ENCODE measurements around the gene SMIM13.
"Not testable (repeated sequence)": the region's sequence is repeated elsewhere in the genome, so short reads cannot be mapped to it uniquely, and the experiment has no call there.

Gene SMIM13

GRCh38 chr6:11085758-11086435, 7.7 kb upstream of the SMIM13 start:
- DNase-seq: no peak

GRCh38 chr6:11087141-11087812, 6.4 kb upstream of the SMIM13 start:
- DNase-seq: not testable (repeated sequence)

DNA sequence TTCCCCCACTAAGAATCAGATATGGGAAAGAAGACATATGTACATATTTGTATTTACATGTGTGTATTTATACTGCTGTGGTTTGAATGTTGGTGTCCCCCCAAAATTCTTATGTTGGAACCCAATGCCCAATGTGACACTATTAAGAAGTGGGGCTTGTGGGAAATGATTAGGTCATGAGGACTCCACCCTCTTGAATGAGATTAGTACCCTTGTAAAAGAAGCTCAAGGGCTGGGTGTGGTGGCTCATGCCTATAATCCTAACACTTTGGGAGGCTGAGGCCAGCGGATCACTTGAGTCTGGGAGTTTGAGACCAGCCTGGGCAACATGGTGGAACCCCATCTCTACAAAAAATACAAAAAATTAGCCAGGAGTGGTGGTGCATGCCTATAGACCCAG, 3.9 kb upstream of the SMIM13 start:
- no peak for DNase-seq

GRCh38 chr6:11091141-11091540, 2.5 kb upstream of the SMIM13 start:
- not testable (repeated sequence) for DNase-seq

- DNase-seq: no peak
Observed at GRCh38 chr6:11092668-11093375, 812 bp upstream of the SMIM13 start.

GRCh38 chr6:11093376-11093625, 333 bp upstream of the SMIM13 start:
- DNase-seq: no peak

DNA sequence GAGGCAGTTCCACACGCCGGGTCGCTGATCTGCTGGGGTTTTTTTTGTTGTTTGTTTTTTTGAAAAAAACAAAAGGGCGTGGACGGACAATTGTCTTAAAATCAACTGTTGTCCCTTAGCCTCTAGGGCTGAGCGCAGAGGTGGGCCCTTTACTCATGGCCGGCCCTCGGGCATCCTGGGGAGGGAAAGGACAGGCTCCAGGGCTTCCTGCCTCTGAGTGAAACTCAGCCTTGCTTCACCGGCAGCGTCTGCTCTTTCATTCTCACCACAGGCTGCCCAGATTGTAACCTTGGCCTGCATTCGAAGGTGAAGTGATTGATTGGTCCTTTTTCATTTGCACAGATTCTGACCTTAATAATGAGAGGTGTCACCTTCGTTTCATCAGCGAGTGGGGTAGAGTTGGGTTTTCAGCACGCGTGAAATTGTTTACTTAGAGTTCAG, 797 bp downstream of the SMIM13 start:
- no peak for DNase-seq

GRCh38 chr6:11094941-11095340, 1.3 kb downstream of the SMIM13 start:
- no peak for DNase-seq

DNA sequence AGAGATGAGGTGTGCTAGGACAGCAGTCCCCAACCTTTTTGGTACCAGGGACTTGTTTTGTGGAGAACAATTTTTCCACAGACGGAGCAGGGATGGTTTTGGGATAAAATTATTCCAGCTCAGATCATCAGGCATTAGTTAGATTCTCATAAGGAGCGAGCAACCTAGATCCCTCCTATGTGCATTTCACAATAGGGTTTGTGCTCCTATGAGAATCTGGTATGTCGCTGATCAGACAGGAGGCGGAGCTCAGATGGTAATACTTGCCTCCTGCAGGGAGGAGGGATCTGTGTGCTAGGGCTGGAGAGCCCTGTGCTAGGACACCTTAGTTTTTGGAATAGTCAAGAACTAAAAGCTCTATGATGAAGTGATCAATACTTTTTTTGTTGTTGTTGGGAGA, 2.5 kb downstream of the SMIM13 start:
- DNase-seq: no peak

DNA sequence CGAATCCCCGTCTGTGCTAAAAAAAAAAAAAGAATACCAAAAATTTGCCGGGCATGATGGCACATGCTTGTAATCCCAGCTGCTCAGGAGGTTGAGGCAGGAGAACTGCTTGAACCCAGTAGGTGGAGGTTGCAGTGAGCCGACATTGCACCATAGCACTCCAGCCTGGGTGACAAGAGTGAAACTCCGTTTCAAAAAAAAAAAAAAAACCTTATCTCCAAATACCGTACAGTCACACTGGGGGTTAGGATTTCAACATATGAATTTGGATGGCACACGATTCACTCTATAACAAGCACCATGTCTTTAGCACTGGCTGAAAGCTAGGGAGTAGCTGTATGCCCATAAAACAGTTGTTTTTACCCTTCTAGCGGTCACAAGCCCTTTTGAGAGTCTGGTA, 3.8 kb downstream of the SMIM13 start:
- no peak for DNase-seq

DNA sequence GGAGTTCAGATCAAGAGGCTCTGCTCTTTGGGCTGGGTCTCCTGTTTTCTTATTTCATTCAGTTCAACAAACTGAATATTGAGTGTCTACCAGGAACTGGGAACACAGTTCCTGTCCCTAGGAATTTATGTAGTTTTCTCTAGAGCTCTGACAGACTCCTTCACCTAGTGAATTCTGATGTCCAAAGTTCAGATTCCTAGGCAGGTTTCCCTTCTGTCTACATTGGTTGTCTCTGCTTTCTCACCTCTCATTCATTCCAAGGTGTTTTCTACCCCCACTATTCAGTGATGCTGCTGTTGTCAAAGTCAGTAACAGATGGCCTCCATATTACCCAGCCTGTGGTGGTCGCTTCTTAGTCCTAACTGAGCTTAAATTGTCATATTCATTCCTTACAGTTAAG, 4.4 kb downstream of the SMIM13 start:
- no peak for DNase-seq

GRCh38 chr6:11101417-11101816, 7.8 kb downstream of the SMIM13 start:
- DNase-seq: no peak

- DNase-seq: no peak
Observed at GRCh38 chr6:11103065-11103464, 9.4 kb downstream of the SMIM13 start.

DNA sequence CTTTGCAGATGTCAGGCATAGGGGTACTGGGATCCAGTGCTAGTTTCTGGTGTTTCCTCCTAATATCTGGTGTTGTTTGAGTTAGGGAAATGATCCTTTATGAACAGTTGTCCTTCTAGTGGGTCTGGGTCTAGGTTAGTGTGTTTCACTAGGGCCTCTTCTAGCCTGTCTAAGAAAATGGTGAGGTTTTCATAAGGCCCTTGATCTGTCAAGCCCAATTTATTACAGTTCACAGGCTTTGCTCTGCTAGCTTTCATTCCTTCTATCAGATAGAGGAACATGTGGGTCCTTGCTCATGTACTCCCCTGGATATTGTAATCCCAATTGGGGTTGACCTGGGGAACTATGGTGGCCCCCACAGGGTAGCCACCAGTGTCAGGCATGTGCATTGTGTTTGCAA, 15.1 kb downstream of the SMIM13 start:
- no peak for DNase-seq

GRCh38 chr6:11110921-11111768, 17.5 kb downstream of the SMIM13 start, which contains the start of gene ERVFRD-1:
Gene ERVFRD-1, minus strand, starts transcription at chr6:11111725. Its CDS starts 6,415 bp downstream, at chr6:11105310.
- DNase-seq: no peak

DNA sequence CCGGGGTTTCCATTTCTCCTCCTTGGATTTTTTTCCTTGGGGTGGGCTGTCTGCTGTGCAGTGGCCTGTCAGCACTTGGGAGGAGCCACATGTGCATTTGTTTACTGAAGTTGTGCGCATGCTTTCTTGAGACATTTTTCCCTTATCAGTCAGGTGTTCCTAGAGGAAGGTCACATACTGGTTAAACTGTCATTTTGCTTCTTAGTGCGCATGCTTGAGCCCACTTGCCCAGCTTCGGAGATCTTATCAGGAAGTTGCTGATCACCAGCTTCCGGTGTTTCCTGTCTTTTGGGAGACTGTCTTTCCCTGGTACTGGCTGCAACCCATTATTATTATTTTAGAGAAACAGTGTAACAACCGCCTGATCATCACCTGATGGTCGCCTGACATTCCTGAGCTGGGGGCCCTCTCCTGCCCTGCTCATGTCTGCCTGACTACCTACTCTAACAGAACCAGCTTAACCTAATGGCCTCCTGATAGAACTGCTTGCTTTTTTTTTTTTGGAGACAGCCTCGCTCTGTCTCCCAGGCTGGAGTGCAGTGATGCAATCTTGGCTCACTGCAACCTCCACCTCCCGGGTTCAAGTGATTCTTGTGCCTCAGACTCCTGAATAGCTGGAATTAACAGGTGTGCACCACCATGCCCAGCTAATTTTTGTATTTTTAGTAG, 18.3 kb downstream of the SMIM13 start:
- no peak for DNase-seq

GRCh38 chr6:11113038-11113437, 19.4 kb downstream of the SMIM13 start:
- no peak for DNase-seq

DNA sequence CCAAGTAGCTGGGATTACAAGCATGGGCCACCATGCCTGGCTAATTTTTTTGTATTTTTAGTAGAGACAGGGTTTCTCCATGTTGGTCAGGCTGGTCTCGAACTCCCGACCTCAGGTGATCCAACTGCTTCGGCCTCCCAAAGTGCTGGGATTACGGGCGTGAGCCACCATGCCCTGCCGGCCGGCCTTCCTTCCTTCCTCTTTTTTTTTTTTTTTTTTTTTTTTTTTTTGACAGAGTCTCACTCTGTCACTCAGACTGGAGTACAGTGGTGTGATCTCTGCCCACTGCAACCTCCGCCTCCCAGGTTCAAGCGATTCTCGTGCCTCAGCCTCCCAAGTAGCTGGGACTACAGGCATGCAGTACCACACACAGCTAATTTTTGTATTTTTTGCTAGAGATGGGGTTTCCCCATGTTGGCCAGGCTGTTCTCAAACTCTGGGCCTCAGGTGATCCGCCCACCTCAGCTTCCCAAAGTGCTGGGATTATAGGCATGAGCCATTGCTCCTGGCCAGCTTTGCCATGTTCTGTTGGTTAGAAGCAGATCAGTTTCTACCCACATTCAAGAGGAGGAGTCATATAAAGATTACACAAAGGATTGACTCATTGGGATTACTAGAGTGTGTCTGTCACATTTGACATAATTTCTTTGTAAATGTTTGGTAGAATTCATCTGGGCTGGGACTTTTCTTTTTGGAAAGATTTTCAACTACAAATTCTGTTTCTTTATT, 22.3 kb downstream of the SMIM13 start:
- DNase-seq: not testable (repeated sequence)

DNA sequence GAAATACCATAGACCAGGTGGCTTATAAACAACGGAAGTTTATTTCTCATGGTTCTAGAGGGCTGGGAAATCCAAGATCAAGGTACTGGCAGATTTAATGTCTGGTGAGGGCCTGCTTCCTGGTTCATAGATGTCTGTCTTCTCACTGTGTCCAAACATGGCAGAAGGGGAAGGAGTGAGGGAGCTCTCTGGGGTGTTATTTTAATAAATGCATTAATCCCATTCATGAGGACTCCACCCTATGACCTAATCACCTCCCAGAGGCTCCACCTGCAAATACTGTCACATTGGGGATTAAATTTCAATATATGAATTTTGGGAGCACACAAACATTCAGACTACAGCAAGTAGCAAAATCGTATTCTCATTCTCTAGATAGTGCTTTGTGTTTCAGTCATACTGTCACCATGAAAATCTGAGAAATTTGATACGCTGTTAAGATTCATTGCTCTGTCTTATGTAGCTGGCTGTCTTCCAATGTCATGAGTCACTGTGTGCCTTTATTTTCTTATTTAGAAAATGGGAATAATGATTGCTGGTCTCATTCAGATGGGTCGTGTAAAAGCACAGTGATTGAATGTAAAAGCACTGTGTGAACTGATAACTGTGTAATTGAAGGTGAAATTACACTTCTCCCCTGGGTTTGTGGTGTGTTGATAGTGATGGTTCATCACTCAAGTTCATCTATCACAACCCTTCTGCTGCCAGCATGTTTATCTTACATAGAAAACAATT, 26.8 kb downstream of the SMIM13 start:
- no peak for DNase-seq

- DNase-seq: no peak
Observed at GRCh38 chr6:11121851-11122250, 28.2 kb downstream of the SMIM13 start.

DNA sequence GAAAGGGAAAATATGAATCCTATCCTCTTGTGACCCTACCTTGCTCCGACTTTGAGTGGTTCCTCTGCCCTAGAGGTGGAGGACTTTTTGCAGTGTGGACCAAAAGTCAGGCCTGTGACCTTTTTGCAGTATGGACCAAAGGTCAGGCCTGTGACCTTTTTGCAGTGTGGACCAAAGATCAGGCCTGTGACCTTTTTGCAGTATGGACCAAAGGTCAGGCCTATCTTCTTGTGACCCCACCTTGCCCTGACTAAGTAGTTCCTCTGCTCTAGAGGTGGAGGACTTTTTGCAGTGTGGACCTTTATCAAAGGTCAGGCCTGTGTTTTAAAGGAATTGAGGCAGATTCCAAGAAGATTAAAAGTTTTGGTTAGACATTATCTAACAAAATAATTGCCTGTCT, 28.7 kb downstream of the SMIM13 start:
- no peak for DNase-seq

All from effector CD8-positive, alpha-beta T cell (primary cell).